ENCODE data around the gene GABARAP. TPM values are rescaled to one million over a fixed set of nuclear protein-coding genes. Genes with fewer than 3 reads are reported as not detected.

GABARAP gene
- total and polyA plus RNA-seq, 2 of the 13 experiments (the other 11 are each of a cell fraction or from before 2014, with no cell fraction given): 161 to 310 TPM

- TF ChIP-seq ZNF687 (CRISPR knock-in tag; IDR thresholded peaks at IDR 0.05) (peak; percentile 70), GRHL1 (CRISPR knock-in tag; conservative IDR thresholded peaks at IDR 0.05) (no peak), ZNF674 (CRISPR knock-in tag; IDR thresholded peaks at IDR 0.05; ENCODE audit: low read depth) (no peak), MEIS1 (CRISPR knock-in tag; IDR thresholded peaks at IDR 0.05; ENCODE audit: borderline replicate concordance) (peak; percentile 64; the same call in 1 of the 2 replicates), ARNTL (CRISPR knock-in tag; IDR thresholded peaks at IDR 0.05) (peak; percentile 94), HCFC1 (IDR thresholded peaks at IDR 0.05; ENCODE audit: low read depth, low read length) (peak; percentile 40; the same call in 1 of the 2 replicates), NFKBIZ (CRISPR knock-in tag; IDR thresholded peaks at IDR 0.05) (no peak), ZNF589 (CRISPR knock-in tag; conservative IDR thresholded peaks at IDR 0.05) (no peak; the same call in 1 of the 2 replicates), ZC3H4 (CRISPR knock-in tag; IDR thresholded peaks at IDR 0.05; ENCODE audit: borderline replicate concordance) (0 out of 2 replicates have a peak, but pooled peaks have one; percentile 37), ZNF205 (CRISPR knock-in tag; IDR thresholded peaks at IDR 0.05) (0 out of 2 replicates have a peak, but pooled peaks have one; percentile 63), RFXAP (CRISPR knock-in tag; IDR thresholded peaks at IDR 0.05; ENCODE audit: borderline replicate concordance) (0 out of 2 replicates have a peak, but pooled peaks have one; percentile 45), NR1H2 (CRISPR knock-in tag; IDR thresholded peaks at IDR 0.05; ENCODE audit: borderline replicate concordance, low read depth) (no peak), ZNF724P (CRISPR knock-in tag; IDR thresholded peaks at IDR 0.05; ENCODE audit: borderline replicate concordance) (no peak), ZNF563 (CRISPR knock-in tag; IDR thresholded peaks at IDR 0.05) (no peak), PAF1 (CRISPR knock-in tag; IDR thresholded peaks at IDR 0.05) (peak; percentile 91), ZNF850 (CRISPR knock-in tag; conservative IDR thresholded peaks at IDR 0.05) (no peak), TFDP2 (CRISPR knock-in tag; IDR thresholded peaks at IDR 0.05) (peak; percentile 84), NBN (conservative IDR thresholded peaks at IDR 0.05) (no peak), ZNF740 (CRISPR knock-in tag; IDR thresholded peaks at IDR 0.05) (peak; percentile 95), SIN3A (IDR thresholded peaks at IDR 0.05; ENCODE audit: borderline replicate concordance, low read depth, low read length) (peak; percentile 94), DDIT3 (CRISPR knock-in tag; IDR thresholded peaks at IDR 0.05) (no peak), NR2F2 (IDR thresholded peaks at IDR 0.05; ENCODE audit: borderline replicate concordance, low read depth) (no peak), GATAD2A (CRISPR knock-in tag; IDR thresholded peaks at IDR 0.05) (peak; percentile 57)
These were observed 636 bp upstream of the GABARAP start (continued) for GRCh38 chr17:7242717-7243452.
